Activated gamma-delta T cell treated with anti-CD3 and anti-CD28 coated beads, Interleukin-2, amount 50 U/mL, for 16 hours (primary cell): Measurements from ENCODE around the gene VAV3.

ENCODE experiments used
- DNase-seq: peaks from one replicate; pipeline ENCODE4 v3.0.0-alpha.2; 2020; ENCODE audit warnings: low read depth

The VAV3 gene

GRCh38 chr1:107789817-107790524 lies 175.0 kb downstream of the VAV3 start:
- DNase-seq = no peak

GRCh38 chr1:107788206-107789202 lies 176.5 kb downstream of the VAV3 start:
- no peak for DNase-seq

- no peak for DNase-seq
Observed at GRCh38 chr1:107787299-107787698, 177.7 kb downstream of the VAV3 start.

GRCh38 chr1:107786203-107786845 lies 178.7 kb downstream of the VAV3 start:
- DNase-seq = no peak

- DNase-seq = no peak
Observed at GRCh38 chr1:107785496-107786202, 179.3 kb downstream of the VAV3 start.

GRCh38 chr1:107782217-107782845 lies 182.6 kb downstream of the VAV3 start:
- DNase-seq = peak; percentile 33

- DNase-seq = no peak
Observed at GRCh38 chr1:107781245-107781644, 183.7 kb downstream of the VAV3 start.

GRCh38 chr1:107777664-107778047 lies 187.3 kb downstream of the VAV3 start:
- DNase-seq = no peak

- DNase-seq = no peak
Observed at GRCh38 chr1:107776900-107777663, 187.9 kb downstream of the VAV3 start.

- no peak for DNase-seq
Observed at GRCh38 chr1:107771377-107771776, 193.6 kb downstream of the VAV3 start.

- no peak for DNase-seq
Observed at GRCh38 chr1:107767156-107767582, 197.8 kb downstream of the VAV3 start.

- DNase-seq = no peak
Observed at GRCh38 chr1:107766533-107766932, 198.4 kb downstream of the VAV3 start.

GRCh38 chr1:107762751-107763390 lies 202.1 kb downstream of the VAV3 start:
- DNase-seq = no peak

- DNase-seq = no peak
Observed at GRCh38 chr1:107760065-107760464, 204.9 kb downstream of the VAV3 start.

GRCh38 chr1:107750364-107750959 lies 214.5 kb downstream of the VAV3 start:
- no peak for DNase-seq

GRCh38 chr1:107748531-107748930 lies 216.4 kb downstream of the VAV3 start:
- DNase-seq = no peak

GRCh38 chr1:107741242-107741641 lies 223.7 kb downstream of the VAV3 start:
- no peak for DNase-seq

GRCh38 chr1:107740579-107740978 lies 224.4 kb downstream of the VAV3 start:
- no peak for DNase-seq

- no peak for DNase-seq
Observed at GRCh38 chr1:107739651-107740050, 225.3 kb downstream of the VAV3 start.

- DNase-seq = no peak
Observed at GRCh38 chr1:107739201-107739600, 225.8 kb downstream of the VAV3 start.
